ENCODE results near the gene ISM2. TPM values are rescaled to one million over a fixed set of nuclear protein-coding genes. Genes with fewer than 3 reads are reported as not detected.

The ISM2 gene
- total and polyA plus RNA-seq, 9 donors: 0.05 to 1.0 (median 0.20) TPM; not detected in 4

GRCh38 chr14:77478029-77478428 is 20.6 kb downstream of the ISM2 start:
- Histone ChIP-seq H3K27ac (no peak overlapping the region), H3K4me3 (no peak overlapping the region), H3K27me3 (no peaks in the 10 kb centered on the region), H3K36me3 (no peaks in the 10 kb centered on the region), H3K4me1 (ENCODE audit: insufficient read depth) (no peaks in the 10 kb centered on the region), H3K9me3 (no peaks in the 10 kb centered on the region)
- TF ChIP-seq POLR2A (IDR thresholded peaks at IDR 0.05): no peak
- DNase-seq: no peak
- intact Hi-C loops (cut with DNase I): no loop called here
- WGBS, 3 donors: 88 to 95% (median 90%) methylated on average over 5 of the region's 5 CpGs

- Histone ChIP-seq H3K36me3 (no peaks in the 10 kb centered on the region), H3K4me3 (no peak overlapping the region), H3K27ac (no peak overlapping the region), H3K9me3 (no peaks in the 10 kb centered on the region), H3K27me3 (no peaks in the 10 kb centered on the region), H3K4me1 (ENCODE audit: insufficient read depth) (no peaks in the 10 kb centered on the region)
- DNase-seq: peak in 1 of 5 donors; percentile 21
- intact Hi-C loops (cut with DNase I): no loop called here
- TF ChIP-seq CTCF (IDR thresholded peaks at IDR 0.05) (no peak), EP300 (IDR thresholded peaks at IDR 0.05) (no peak), POLR2A (IDR thresholded peaks at IDR 0.05) (no peak)
- WGBS, 3 donors: 84 to 88% (median 88%) methylated on average over 35 of the region's 35 CpGs
Measured at GRCh38 chr14:77475432-77476115, 23.0 kb downstream of the ISM2 start.

GRCh38 chr14:77474479-77475177 is 24.0 kb downstream of the ISM2 start:
- intact Hi-C loops (cut with DNase I): no loop called here
- TF ChIP-seq EP300 (IDR thresholded peaks at IDR 0.05) (no peak), POLR2A (IDR thresholded peaks at IDR 0.05) (no peak), CTCF (IDR thresholded peaks at IDR 0.05) (no peak)
- no peaks in the 10 kb centered on the region for H3K27me3 ChIP-seq
- H3K27ac ChIP-seq: no peak overlapping the region
- WGBS, 3 donors: 45 to 59% (median 54%) methylated on average over 9 of the region's 9 CpGs
- H3K4me3 ChIP-seq: no peak overlapping the region
- no peaks in the 10 kb centered on the region for H3K4me1 ChIP-seq (ENCODE audit: insufficient read depth)
- peak in 1 of 5 donors; percentile 27 for DNase-seq
- no peaks in the 10 kb centered on the region for H3K36me3 ChIP-seq
- no peaks in the 10 kb centered on the region for H3K9me3 ChIP-seq

GRCh38 chr14:77473921-77474320 is 24.7 kb downstream of the ISM2 start:
- intact Hi-C loops (cut with DNase I): no loop called here
- Histone ChIP-seq H3K4me1 (ENCODE audit: insufficient read depth) (no peaks in the 10 kb centered on the region), H3K27ac (no peak overlapping the region), H3K36me3 (peaks cover 2% of the 10 kb centered on the region), H3K4me3 (no peak overlapping the region), H3K27me3 (no peaks in the 10 kb centered on the region), H3K9me3 (no peaks in the 10 kb centered on the region)
- no peak for TF ChIP-seq POLR2A (IDR thresholded peaks at IDR 0.05)
- no peak for TF ChIP-seq CTCF (IDR thresholded peaks at IDR 0.05)
- TF ChIP-seq EP300 (IDR thresholded peaks at IDR 0.05): no peak
- WGBS, 3 donors: 54 to 61% (median 57%) methylated on average over 5 of the region's 5 CpGs
- DNase-seq: peak in 1 of 5 donors; percentile 9
